Suprapubic skin (tissue), 4 donors: ENCODE measurements around the gene SYNE1. TPM values are rescaled to one million over a fixed set of nuclear protein-coding genes. Genes with fewer than 3 reads are reported as not detected.

Experiments used
- DNase-seq, 2 donors: peaks; one replicate each; pipeline ENCODE4 v3.0.0-alpha.2; 2019; ENCODE audit warnings: low spot score in 2 of 2
- H3K27ac ChIP-seq: fragments of 200-600 bp; sonication (generic); one replicate; pipeline ENCODE4 v1.5.1; 2019
- H3K27me3 ChIP-seq: fragments of 200-600 bp; sonication (generic); one replicate; pipeline ENCODE4 v1.5.1; 2019
- H3K36me3 ChIP-seq: fragments of 200-600 bp; sonication (generic); one replicate; pipeline ENCODE4 v1.5.1; 2019
- H3K4me1 ChIP-seq: fragments of 200-600 bp; sonication (generic); one replicate; pipeline ENCODE4 v1.5.1; 2019
- H3K4me3 ChIP-seq: fragments of 200-600 bp; sonication (generic); one replicate; pipeline ENCODE4 v1.5.1; 2019; ENCODE audit warnings: mild to moderate bottlenecking
- H3K9me3 ChIP-seq: fragments of 200-600 bp; sonication (generic); one replicate; pipeline ENCODE4 v1.5.1; 2019
- EP300 ChIP-seq: sonication (generic); formaldehyde crosslinking; IDR thresholded peaks from one replicate; pipeline ENCODE4 v1.6.1; 2017; ENCODE audit warnings: antibody characterized with exemption
- POLR2A ChIP-seq, 2 donors: fragments of 450-650 bp; IDR thresholded peaks; one replicate each; pipeline ENCODE4 v1.6.1; 2017; ENCODE audit warnings: antibody characterized with exemption in 2 of 2, mild to moderate bottlenecking in 2 of 2, moderate library complexity in 2 of 2
- POLR2AphosphoS5 ChIP-seq, 3 donors: sonication (generic); formaldehyde crosslinking; IDR thresholded peaks; one replicate each; pipeline ENCODE4 v1.6.1; 2017; ENCODE audit warnings: antibody characterized with exemption in 3 of 3
- WGBS: methylation state at CpG from one replicate; pipeline ENCODE4 v1.1.5; 2018; 5-methylcytosine and 5-hydroxymethylcytosine counted together
- total RNA-seq, 4 donors: library from RNA; depleted of rRNA; stranded (reverse); fragments of >200 nt; gene quantifications; one replicate each; pipeline ENCODE4 v1.1.0, GENCODE V29; 2016
- TF ChIP-seq, protein P1 (sequence below), 2 donors: fragments of 200-600 bp in 1 of 2; fragments of 450-650 bp in 1 of 2; sonication (generic) in 1 of 2; IDR thresholded peaks; one replicate each; pipeline ENCODE4 v1.5.1; 2016 to 2019; ENCODE audit warnings: antibody characterized with exemption in 2 of 2, mild to moderate bottlenecking in 1 of 2, moderate library complexity in 1 of 2

The SYNE1 gene
- total RNA-seq, 4 donors from 2014 or later = 105 to 184 (median 132) TPM

GRCh38 chr6:152457949-152458624 is 179.1 kb downstream of the SYNE1 start:
- 91% methylated on average over 4 of the region's 4 CpGs for WGBS
- H3K27ac ChIP-seq = no peak overlapping the region
- no peak for DNase-seq
- TF ChIP-seq POLR2AphosphoS5 (IDR thresholded peaks at IDR 0.05) (no peak), EP300 (no peak), POLR2A (IDR thresholded peaks at IDR 0.05) (no peak)
- TF ChIP-seq, protein P1, sequence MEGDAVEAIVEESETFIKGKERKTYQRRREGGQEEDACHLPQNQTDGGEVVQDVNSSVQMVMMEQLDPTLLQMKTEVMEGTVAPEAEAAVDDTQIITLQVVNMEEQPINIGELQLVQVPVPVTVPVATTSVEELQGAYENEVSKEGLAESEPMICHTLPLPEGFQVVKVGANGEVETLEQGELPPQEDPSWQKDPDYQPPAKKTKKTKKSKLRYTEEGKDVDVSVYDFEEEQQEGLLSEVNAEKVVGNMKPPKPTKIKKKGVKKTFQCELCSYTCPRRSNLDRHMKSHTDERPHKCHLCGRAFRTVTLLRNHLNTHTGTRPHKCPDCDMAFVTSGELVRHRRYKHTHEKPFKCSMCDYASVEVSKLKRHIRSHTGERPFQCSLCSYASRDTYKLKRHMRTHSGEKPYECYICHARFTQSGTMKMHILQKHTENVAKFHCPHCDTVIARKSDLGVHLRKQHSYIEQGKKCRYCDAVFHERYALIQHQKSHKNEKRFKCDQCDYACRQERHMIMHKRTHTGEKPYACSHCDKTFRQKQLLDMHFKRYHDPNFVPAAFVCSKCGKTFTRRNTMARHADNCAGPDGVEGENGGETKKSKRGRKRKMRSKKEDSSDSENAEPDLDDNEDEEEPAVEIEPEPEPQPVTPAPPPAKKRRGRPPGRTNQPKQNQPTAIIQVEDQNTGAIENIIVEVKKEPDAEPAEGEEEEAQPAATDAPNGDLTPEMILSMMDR (IDR thresholded peaks at IDR 0.05) = no peak
- H3K36me3 ChIP-seq = no peaks in the 10 kb centered on the region
- no peaks in the 10 kb centered on the region for H3K9me3 ChIP-seq
- H3K4me3 ChIP-seq = no peak overlapping the region
- no peaks in the 10 kb centered on the region for H3K27me3 ChIP-seq
- no peaks in the 10 kb centered on the region for H3K4me1 ChIP-seq

- H3K9me3 ChIP-seq = no peaks in the 10 kb centered on the region
- TF ChIP-seq EP300 (no peak), POLR2AphosphoS5 (IDR thresholded peaks at IDR 0.05) (no peak), POLR2A (IDR thresholded peaks at IDR 0.05) (no peak)
- TF ChIP-seq, protein P1 (IDR thresholded peaks at IDR 0.05) = no peak
- no peak overlapping the region for H3K4me3 ChIP-seq
- DNase-seq = no peak
- no peaks in the 10 kb centered on the region for H3K4me1 ChIP-seq
- no peaks in the 10 kb centered on the region for H3K36me3 ChIP-seq
- WGBS = 97% methylated on average over 3 of the region's 3 CpGs
- no peak overlapping the region for H3K27ac ChIP-seq
- no peaks in the 10 kb centered on the region for H3K27me3 ChIP-seq
These were observed 183.2 kb downstream of the SYNE1 start for GRCh38 chr6:152454003-152454402.

DNA sequence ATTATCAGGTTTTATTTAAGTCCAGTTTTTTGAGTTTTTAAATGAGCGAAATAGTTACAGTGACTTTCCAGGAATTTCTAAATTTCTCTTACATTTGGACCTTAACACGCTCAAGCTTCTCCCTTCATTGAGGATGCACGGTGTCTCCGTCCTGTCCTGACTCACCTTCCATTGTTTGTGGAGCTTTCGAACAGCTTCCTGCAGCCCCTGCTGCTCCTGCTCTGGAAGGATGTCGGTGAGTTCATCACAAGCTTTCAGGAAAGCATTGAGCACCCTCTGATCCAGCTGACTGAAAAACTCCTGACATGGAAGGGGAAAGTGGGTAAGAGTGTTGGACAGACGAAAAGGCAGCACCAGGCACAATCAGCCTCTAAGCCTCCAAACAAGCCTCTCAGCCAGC is 183.7 kb downstream of the SYNE1 start:
- 83% methylated on average over 7 of the region's 7 CpGs for WGBS
- H3K27ac ChIP-seq = no peak overlapping the region
- no peaks in the 10 kb centered on the region for H3K27me3 ChIP-seq
- no peaks in the 10 kb centered on the region for H3K4me1 ChIP-seq
- no peaks in the 10 kb centered on the region for H3K36me3 ChIP-seq
- no peaks in the 10 kb centered on the region for H3K9me3 ChIP-seq
- DNase-seq = no peak
- TF ChIP-seq, protein P1 (IDR thresholded peaks at IDR 0.05) = no peak
- TF ChIP-seq EP300 (no peak), POLR2A (IDR thresholded peaks at IDR 0.05) (no peak), POLR2AphosphoS5 (IDR thresholded peaks at IDR 0.05) (no peak)
- H3K4me3 ChIP-seq = no peak overlapping the region

DNA sequence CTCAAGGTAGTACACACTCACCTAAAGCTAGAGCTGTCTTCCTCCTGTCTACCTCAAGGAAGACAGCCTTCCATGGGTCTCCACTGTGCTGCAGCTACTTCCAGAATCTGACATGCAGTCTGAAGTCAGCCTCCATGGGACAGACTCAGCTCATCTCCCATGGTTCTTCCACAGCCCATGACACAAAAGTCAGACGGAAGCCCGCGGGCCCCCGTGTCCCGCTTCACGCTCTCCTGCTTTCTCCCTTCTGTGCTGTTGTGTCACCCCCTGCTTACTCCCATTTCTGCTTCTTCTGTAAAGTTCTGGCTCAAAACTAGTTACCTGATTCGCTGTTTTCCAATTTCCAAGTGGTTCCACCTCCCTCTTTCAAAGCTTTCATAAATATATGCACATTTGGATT is 184.5 kb downstream of the SYNE1 start:
- DNase-seq = no peak
- Histone ChIP-seq H3K36me3 (no peaks in the 10 kb centered on the region), H3K4me1 (no peaks in the 10 kb centered on the region), H3K9me3 (no peaks in the 10 kb centered on the region), H3K4me3 (no peak overlapping the region), H3K27me3 (no peaks in the 10 kb centered on the region), H3K27ac (no peak overlapping the region)
- TF ChIP-seq EP300 (no peak), POLR2A (IDR thresholded peaks at IDR 0.05) (no peak), POLR2AphosphoS5 (IDR thresholded peaks at IDR 0.05) (no peak)
- TF ChIP-seq, protein P1 (IDR thresholded peaks at IDR 0.05) = no peak
- WGBS = 94% methylated on average over 7 of the region's 7 CpGs

GRCh38 chr6:152450519-152450918 is 186.6 kb downstream of the SYNE1 start:
- no peak for DNase-seq
- 94% methylated on average over 4 of the region's 4 CpGs for WGBS
- H3K9me3 ChIP-seq = no peaks in the 10 kb centered on the region
- H3K27me3 ChIP-seq = no peaks in the 10 kb centered on the region
- H3K4me3 ChIP-seq = no peak overlapping the region
- H3K4me1 ChIP-seq = no peaks in the 10 kb centered on the region
- H3K36me3 ChIP-seq = no peaks in the 10 kb centered on the region
- TF ChIP-seq POLR2AphosphoS5 (IDR thresholded peaks at IDR 0.05) = no peak
- no peak for TF ChIP-seq EP300
- no peak for TF ChIP-seq POLR2A (IDR thresholded peaks at IDR 0.05)
- TF ChIP-seq, protein P1 (IDR thresholded peaks at IDR 0.05) = no peak
- no peak overlapping the region for H3K27ac ChIP-seq
